Neuronal stem cell (in vitro differentiated cells): Measurements from ENCODE around the gene GRHPR.

ENCODE experiments used
- DNase-seq: peaks from one replicate; pipeline ENCODE4 v3.0.0-alpha.2; 2013; ENCODE audit warnings: low spot score
- H2AFZ ChIP-seq: one replicate; pipeline ENCODE4 v1.6.1; 2013; ENCODE audit warnings: mild to moderate bottlenecking, low read length, inconsistent platforms
- H2AK5ac ChIP-seq: 2 replicates; pipeline ENCODE4 v1.6.1; 2013; ENCODE audit warnings: low read depth, mild to moderate bottlenecking, inconsistent platforms, low read length, moderate library complexity, mixed read lengths
- H2BK120ac ChIP-seq: 2 replicates; pipeline ENCODE4 v1.6.1; 2013; ENCODE audit warnings: low read depth, mild to moderate bottlenecking, inconsistent platforms, low read length, moderate library complexity, mixed read lengths
- H2BK12ac ChIP-seq: one replicate; pipeline ENCODE4 v1.6.1; 2013; ENCODE audit warnings: low read length, inconsistent platforms
- H2BK15ac ChIP-seq: 2 replicates; pipeline ENCODE4 v1.6.1; 2013; ENCODE audit warnings: mild to moderate bottlenecking, low read length, inconsistent platforms, mixed read lengths
- H2BK5ac ChIP-seq: one replicate; pipeline ENCODE4 v1.6.1; 2013; ENCODE audit warnings: inconsistent platforms, mild to moderate bottlenecking, low read length, moderate library complexity
- H3K14ac ChIP-seq: one replicate; pipeline ENCODE4 v1.6.1; 2013; ENCODE audit warnings: low read length, inconsistent platforms
- H3K18ac ChIP-seq: 2 replicates; pipeline ENCODE4 v1.6.1; 2013; ENCODE audit warnings: low read length, inconsistent platforms
- H3K23ac ChIP-seq: 2 replicates; pipeline ENCODE4 v1.6.1; 2013; ENCODE audit warnings: low read depth, mild to moderate bottlenecking, mixed read lengths, low read length, inconsistent platforms; ENCODE audit not compliant: poor library complexity
- H3K27ac ChIP-seq: replicated peaks from 3 replicates; pipeline ENCODE4 v1.5.1; 2013; ENCODE audit warnings: low read length, inconsistent platforms
- H3K27me3 ChIP-seq, 3 experiments: 2 replicates each; pipeline ENCODE4 v1.6.1; 2013; ENCODE audit warnings: low read length in 3 of 3, mild to moderate bottlenecking in 2 of 3, inconsistent platforms in 1 of 3, low read depth in 1 of 3, mixed read lengths in 1 of 3, moderate library complexity in 1 of 3; ENCODE audit not compliant: control insufficient read depth in 3 of 3, insufficient read depth in 3 of 3
- H3K36me3 ChIP-seq, 2 donors: replicated peaks in 1 of 2; 2 replicates each; pipeline ENCODE4 v1.6.1; 2013; ENCODE audit warnings: low read length in 2 of 2; ENCODE audit not compliant: control insufficient read depth in 2 of 2, insufficient read depth in 2 of 2
- H3K4ac ChIP-seq: 2 replicates; pipeline ENCODE4 v1.6.1; 2013; ENCODE audit warnings: inconsistent platforms, mild to moderate bottlenecking, low read length, moderate library complexity
- H3K4me1 ChIP-seq, 2 donors: 1 replicate in 1 of 2; 2 replicates in 1 of 2; pipeline ENCODE4 v1.6.1; 2013; ENCODE audit warnings: low read length in 2 of 2, low read depth in 1 of 2; ENCODE audit not compliant: control insufficient read depth in 2 of 2, insufficient read depth in 1 of 2
- H3K4me2 ChIP-seq: one replicate; pipeline ENCODE4 v1.6.1; 2013; ENCODE audit warnings: mild to moderate bottlenecking, low read length, inconsistent platforms; ENCODE audit not compliant: insufficient read depth, poor library complexity, severe bottlenecking
- H3K4me3 ChIP-seq, 2 donors: 2 replicates each; pipeline ENCODE4 v1.5.1; 2013; ENCODE audit warnings: low read length in 2 of 2, mild to moderate bottlenecking in 2 of 2, inconsistent platforms in 1 of 2, moderate library complexity in 1 of 2
- H3K79me1 ChIP-seq: one replicate; pipeline ENCODE4 v1.6.1; 2013; ENCODE audit warnings: low read depth, mild to moderate bottlenecking, inconsistent platforms, low read length, moderate library complexity
- H3K9ac ChIP-seq: one replicate; pipeline ENCODE4 v1.6.1; 2013; ENCODE audit warnings: mild to moderate bottlenecking, low read depth, low read length, inconsistent platforms; ENCODE audit not compliant: poor library complexity
- H3K9me3 ChIP-seq, 2 donors: replicated peaks in 1 of 2; 2 replicates each; pipeline versions ENCODE3 to v1.6.1; 2013; ENCODE audit warnings: low read length in 2 of 2, mild to moderate bottlenecking in 2 of 2, inconsistent platforms in 1 of 2, low read depth in 1 of 2, mixed read lengths in 1 of 2, moderate library complexity in 1 of 2; ENCODE audit not compliant: control insufficient read depth in 2 of 2, insufficient read depth in 1 of 2
- H4K8ac ChIP-seq: one replicate; pipeline ENCODE4 v1.6.1; 2013; ENCODE audit warnings: low read depth, mild to moderate bottlenecking, inconsistent platforms, low read length, moderate library complexity
- H4K91ac ChIP-seq: one replicate; pipeline ENCODE4 v1.6.1; 2013; ENCODE audit warnings: low read length, low read depth, mild to moderate bottlenecking, inconsistent platforms; ENCODE audit not compliant: poor library complexity
- WGBS, 2 donors: extraction: QIAGEN DNeasy Blood & Tissue Kit; methylation state at CpG; one replicate each; pipeline ENCODE4 v1.1.7; 2013; ENCODE audit warnings: missing lambda C conversion rate in 2 of 2, mixed read lengths in 1 of 2; ENCODE audit not compliant: insufficient read length in 2 of 2, insufficient replicate concordance in 1 of 2; ENCODE audit errors: extremely low coverage in 2 of 2; 5-methylcytosine and 5-hydroxymethylcytosine counted together

Gene GRHPR

DNA sequence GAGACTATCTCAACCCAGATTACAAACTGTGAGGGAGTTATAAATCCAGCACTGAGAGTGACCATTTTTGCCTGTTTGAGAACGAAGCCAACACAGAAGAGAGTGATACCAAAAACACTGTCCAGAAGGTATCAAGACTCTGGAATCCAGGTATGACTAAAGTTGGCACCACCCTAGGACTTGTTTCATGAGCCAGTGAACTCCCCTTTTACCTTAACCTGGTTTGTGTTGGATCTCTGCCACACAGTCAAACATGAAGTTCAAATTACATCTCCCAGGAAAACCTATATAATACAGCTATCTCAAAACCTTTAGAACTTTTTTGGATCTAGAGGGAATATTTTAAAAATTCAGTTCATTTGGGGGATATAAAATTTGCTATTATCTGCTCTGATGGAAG lies 31.3 kb downstream of the GRHPR start:
- Histone ChIP-seq H3K9ac (no peak overlapping the region), H3K23ac (no peak overlapping the region), H2BK120ac (no peak overlapping the region), H2BK5ac (no peak overlapping the region), H3K4ac (no peak overlapping the region), H2AFZ (no peak overlapping the region), H3K27me3 (no peaks in the 10 kb centered on the region), H3K4me3 (no peak overlapping the region), H2BK15ac (no peak overlapping the region), H3K27ac (peak overlapping the region; percentile 9), H4K8ac (no peak overlapping the region), H2BK12ac (no peak overlapping the region), H3K9me3 (peaks cover 9 to 21% of the 10 kb centered on the region in 2 donors), H2AK5ac (no peak overlapping the region), H3K14ac (no peak overlapping the region), H3K79me1 (peaks cover 13% of the 10 kb centered on the region), H4K91ac (no peak overlapping the region), H3K4me1 (peaks cover 0 to 6% of the 10 kb centered on the region in 2 donors), H3K4me2 (no peak overlapping the region), H3K36me3 (peaks cover 13 to 64% of the 10 kb centered on the region in 2 donors), H3K18ac (no peak overlapping the region)
- no CpG with 5 or more reads among the region's 1 CpG for WGBS, 2 donors
- no peak for DNase-seq

DNA sequence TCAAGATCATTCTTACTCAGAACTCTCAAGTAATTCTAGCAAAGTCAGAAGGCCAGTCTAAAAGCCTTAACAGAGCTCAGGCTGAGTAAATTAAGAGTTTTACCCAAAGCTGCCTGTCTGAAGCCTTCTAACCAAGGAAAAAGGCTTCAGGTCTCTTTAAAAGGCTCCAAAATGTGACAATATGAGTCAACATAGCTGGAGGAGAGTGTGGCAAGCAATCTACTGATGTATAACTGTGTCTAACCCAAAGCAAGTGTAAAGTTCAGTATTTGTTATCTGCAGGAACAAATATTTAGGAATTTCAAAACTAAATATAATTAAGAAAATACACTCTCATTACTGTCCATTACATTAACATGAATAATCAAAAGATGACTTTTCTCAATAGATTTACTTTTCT lies 31.7 kb downstream of the GRHPR start:
- Histone ChIP-seq H3K18ac (no peak overlapping the region), H3K14ac (no peak overlapping the region), H3K27ac (no peak overlapping the region), H3K9ac (no peak overlapping the region), H2BK120ac (no peak overlapping the region), H3K79me1 (peaks cover 12% of the 10 kb centered on the region), H3K36me3 (peaks cover 12 to 64% of the 10 kb centered on the region in 2 donors), H2AK5ac (no peak overlapping the region), H3K9me3 (peaks cover 9 to 21% of the 10 kb centered on the region in 2 donors), H3K4me3 (no peak overlapping the region), H2BK5ac (no peak overlapping the region), H3K4me2 (no peak overlapping the region), H4K8ac (no peak overlapping the region), H2BK12ac (no peak overlapping the region), H3K23ac (no peak overlapping the region), H2BK15ac (no peak overlapping the region), H2AFZ (no peak overlapping the region), H3K4ac (no peak overlapping the region), H3K4me1 (peaks cover 0 to 4% of the 10 kb centered on the region in 2 donors), H4K91ac (no peak overlapping the region), H3K27me3 (no peaks in the 10 kb centered on the region)
- no peak for DNase-seq

GRCh38 chr9:37455884-37456647 lies 33.6 kb downstream of the GRHPR start:
- Histone ChIP-seq H3K79me1 (peaks cover 12% of the 10 kb centered on the region), H4K91ac (no peak overlapping the region), H2BK5ac (no peak overlapping the region), H3K27me3 (no peaks in the 10 kb centered on the region), H2BK120ac (no peak overlapping the region), H3K4me2 (no peak overlapping the region), H2AK5ac (no peak overlapping the region), H3K23ac (no peak overlapping the region), H3K9ac (no peak overlapping the region), H3K4ac (no peak overlapping the region), H3K4me3 (no peak overlapping the region), H3K9me3 (peaks cover 9 to 21% of the 10 kb centered on the region in 2 donors), H3K18ac (no peak overlapping the region), H3K14ac (no peak overlapping the region), H2BK15ac (no peak overlapping the region), H3K27ac (no peak overlapping the region), H3K4me1 (peaks cover 0 to 2% of the 10 kb centered on the region in 2 donors), H2BK12ac (no peak overlapping the region), H2AFZ (no peak overlapping the region), H4K8ac (no peak overlapping the region), H3K36me3 (peaks cover 10 to 60% of the 10 kb centered on the region in 2 donors)
- no peak for DNase-seq
- WGBS, 2 donors: no CpG with 5 or more reads among the region's 7 CpGs

DNA sequence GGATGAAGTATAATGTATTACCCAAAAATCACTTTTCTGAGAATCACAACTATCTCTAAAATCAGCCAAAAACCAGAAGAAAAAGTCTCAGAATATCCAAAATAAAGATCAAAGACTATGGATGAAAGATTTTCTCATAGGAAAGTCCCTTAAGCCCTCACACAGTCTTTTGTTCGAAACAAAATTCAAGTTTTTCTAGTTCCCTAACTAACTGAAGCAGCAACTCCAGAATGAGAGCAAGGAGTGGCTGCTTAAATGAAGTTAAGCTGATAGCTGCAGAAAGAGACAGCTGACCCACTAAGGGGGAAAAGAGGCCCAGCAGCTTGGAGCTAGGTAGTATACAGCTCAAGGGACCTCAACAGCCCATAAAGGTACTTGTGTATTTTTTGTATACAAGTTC lies 34.3 kb downstream of the GRHPR start:
- H3K9ac ChIP-seq: no peak overlapping the region
- no peak overlapping the region for H2BK12ac ChIP-seq
- no CpG with 5 or more reads among the region's 1 CpG for WGBS, 2 donors
- H4K8ac ChIP-seq: no peak overlapping the region
- H3K4me3 ChIP-seq: no peak overlapping the region
- H3K4ac ChIP-seq: no peak overlapping the region
- H4K91ac ChIP-seq: no peak overlapping the region
- peaks cover 0 to 2% of the 10 kb centered on the region in 2 donors for H3K4me1 ChIP-seq
- peaks cover 9 to 21% of the 10 kb centered on the region in 2 donors for H3K9me3 ChIP-seq
- H3K18ac ChIP-seq: no peak overlapping the region
- no peak overlapping the region for H3K23ac ChIP-seq
- H3K27ac ChIP-seq: no peak overlapping the region
- no peak overlapping the region for H2BK15ac ChIP-seq
- H2BK120ac ChIP-seq: no peak overlapping the region
- H3K79me1 ChIP-seq: peaks cover 12% of the 10 kb centered on the region
- H3K36me3 ChIP-seq: peaks cover 10 to 60% of the 10 kb centered on the region in 2 donors
- H3K4me2 ChIP-seq: no peak overlapping the region
- H3K27me3 ChIP-seq: no peaks in the 10 kb centered on the region
- H2AK5ac ChIP-seq: no peak overlapping the region
- H3K14ac ChIP-seq: no peak overlapping the region
- H2BK5ac ChIP-seq: no peak overlapping the region
- DNase-seq: no peak
- H2AFZ ChIP-seq: no peak overlapping the region
